Ramos (cell line): ENCODE results near the gene ABCB8.
"Not testable (repeated sequence)": the region's sequence is repeated elsewhere in the genome, so short reads cannot be mapped to it uniquely, and the experiment has no call there.

Experiments used
- in situ Hi-C: fragments of 300-500 bp; cut with MboI; formaldehyde crosslinking; loops from one replicate; pipeline ENCODE4 v1.14.3; 2022; ENCODE audit warnings: low sequenced_read_pairs; ENCODE audit not compliant: unreplicated experiment

The ABCB8 gene

DNA sequence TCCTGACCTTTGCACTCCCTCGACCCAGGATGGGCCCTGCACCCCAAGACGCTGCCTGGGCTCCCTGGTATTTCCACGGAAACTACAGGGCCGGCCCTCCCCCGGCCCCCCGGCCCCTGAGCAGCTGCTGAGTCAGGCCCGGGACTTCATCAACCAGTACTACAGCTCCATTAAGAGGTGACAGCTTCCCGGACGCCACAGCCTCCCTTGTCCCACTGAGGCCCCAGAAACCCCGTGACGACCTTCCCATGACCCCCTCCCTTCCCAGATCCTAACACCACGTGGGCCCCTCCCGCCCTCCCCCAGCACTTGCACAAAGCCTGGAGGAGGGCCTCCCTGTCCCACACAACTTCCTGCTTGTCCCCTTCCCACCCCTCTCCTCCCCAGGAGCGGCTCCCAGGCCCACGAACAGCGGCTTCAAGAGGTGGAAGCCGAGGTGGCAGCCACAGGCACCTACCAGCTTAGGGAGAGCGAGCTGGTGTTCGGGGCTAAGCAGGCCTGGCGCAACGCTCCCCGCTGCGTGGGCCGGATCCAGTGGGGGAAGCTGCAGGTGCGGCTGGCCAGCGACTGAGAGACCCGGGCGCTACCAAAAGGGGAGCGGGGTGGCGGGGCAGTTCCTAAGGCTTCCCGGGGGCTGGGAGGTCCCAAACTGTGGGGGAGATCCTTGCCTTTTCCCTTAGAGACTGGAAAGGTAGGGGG lies 31.7 kb upstream of the ABCB8 start:
- in situ Hi-C loops, result loop anchor here (25.0 kb wide), 1 partner anchor 559 kb away; no protein-coding TSS in a partner anchor

DNA sequence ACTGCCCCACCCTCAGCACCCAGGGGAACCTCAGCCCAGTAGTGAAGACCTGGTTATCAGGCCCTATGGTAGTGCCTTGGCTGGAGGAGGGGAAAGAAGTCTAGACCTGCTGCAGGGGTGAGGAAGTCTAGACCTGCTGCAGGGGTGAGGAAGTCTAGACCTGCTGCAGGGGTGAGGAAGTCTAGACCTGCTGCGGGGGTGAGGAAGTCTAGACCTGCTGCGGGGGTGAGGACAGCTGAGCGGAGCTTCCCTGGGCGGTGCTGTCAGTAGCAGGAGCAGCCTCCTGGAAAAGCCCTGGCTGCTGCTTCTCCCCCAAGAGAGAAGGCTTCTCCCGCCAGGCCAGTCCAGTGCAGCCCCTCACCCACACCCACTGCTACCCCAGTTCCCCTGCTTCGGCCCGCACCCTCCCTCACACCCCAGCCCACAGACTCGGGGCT lies 31.2 kb upstream of the ABCB8 start:
- in situ Hi-C loops, result loop anchor here (25.0 kb wide), 1 partner anchor 560 kb away; no protein-coding TSS in a partner anchor

DNA sequence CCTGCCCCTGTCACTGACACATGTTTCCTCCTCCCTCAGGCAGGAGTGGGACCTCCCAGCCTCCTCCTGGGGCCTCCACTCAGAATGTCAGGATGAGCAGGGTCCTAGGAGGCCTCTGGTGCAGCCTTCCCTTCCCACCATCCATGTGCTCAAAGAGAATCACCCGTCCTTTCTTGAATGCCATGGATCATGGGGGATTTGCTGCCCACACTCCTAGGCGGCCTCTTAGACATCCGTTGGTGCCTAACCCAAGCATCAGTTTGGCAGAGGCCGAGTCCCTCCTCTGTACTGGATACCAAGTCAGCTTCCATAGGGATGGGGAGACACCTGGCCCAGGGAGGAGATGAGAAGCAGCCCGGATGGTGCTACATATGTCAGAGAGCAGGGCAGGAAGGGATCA lies 30.4 kb upstream of the ABCB8 start:
- in situ Hi-C loops, result loop anchor here (25.0 kb wide), 1 partner anchor 561 kb away; no protein-coding TSS in a partner anchor

DNA sequence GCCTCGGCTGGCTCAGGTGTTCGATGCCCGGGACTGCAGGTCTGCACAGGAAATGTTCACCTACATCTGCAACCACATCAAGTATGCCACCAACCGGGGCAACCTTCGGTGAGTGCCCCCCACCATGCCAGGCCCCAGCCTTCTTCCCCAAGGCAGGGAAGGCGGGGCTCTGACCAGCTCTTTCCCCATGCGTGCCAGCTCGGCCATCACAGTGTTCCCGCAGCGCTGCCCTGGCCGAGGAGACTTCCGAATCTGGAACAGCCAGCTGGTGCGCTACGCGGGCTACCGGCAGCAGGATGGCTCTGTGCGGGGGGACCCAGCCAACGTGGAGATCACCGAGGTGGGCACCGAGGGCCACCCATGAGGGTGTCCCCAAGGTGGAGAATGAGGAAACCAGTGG lies 29.9 kb upstream of the ABCB8 start:
- in situ Hi-C loops, result loop anchor here (25.0 kb wide), 1 partner anchor 561 kb away; no protein-coding TSS in a partner anchor

DNA sequence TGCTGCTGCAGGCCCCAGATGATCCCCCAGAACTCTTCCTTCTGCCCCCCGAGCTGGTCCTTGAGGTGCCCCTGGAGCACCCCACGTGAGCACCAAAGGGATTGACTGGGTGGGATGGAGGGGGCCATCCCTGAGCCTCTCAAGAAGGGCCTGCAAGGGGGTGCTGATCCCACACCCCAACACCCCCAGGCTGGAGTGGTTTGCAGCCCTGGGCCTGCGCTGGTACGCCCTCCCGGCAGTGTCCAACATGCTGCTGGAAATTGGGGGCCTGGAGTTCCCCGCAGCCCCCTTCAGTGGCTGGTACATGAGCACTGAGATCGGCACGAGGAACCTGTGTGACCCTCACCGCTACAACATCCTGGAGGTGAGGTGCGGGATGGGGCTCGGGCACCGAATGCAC lies 29.2 kb upstream of the ABCB8 start:
- in situ Hi-C loops, result loop anchor here (25.0 kb wide), 1 partner anchor 562 kb away; no protein-coding TSS in a partner anchor

GRCh38 chr7:150999497-151000230 lies 28.6 kb upstream of the ABCB8 start:
- in situ Hi-C loops, result loop anchor here (25.0 kb wide), 1 partner anchor 562 kb away; no protein-coding TSS in a partner anchor

- in situ Hi-C loops, result no loop called here
Observed at GRCh38 chr7:151000897-151001495, 27.3 kb upstream of the ABCB8 start.

- in situ Hi-C loops, result no loop called here
Observed at GRCh38 chr7:151001546-151001945, 26.7 kb upstream of the ABCB8 start.

DNA sequence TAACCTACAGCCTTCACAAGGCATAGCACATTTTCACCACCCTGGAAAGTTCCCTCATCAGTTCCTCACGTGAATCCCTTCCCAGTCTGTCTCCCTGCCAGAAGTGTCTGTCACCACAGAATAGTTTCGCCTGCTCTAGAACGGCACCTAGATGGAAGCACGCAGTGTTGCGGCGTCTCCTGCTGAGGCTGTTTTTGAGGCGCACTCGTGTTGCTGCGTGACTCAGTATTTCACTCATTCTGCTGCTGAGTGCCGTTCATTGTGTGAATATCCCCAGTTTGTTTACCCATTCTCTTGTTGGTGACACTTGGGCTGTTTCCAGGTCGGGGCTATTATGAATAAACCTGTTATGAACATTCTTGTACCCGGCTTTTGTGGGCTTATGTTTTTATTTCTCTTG lies 24.7 kb upstream of the ABCB8 start:
- in situ Hi-C loops, result no loop called here

DNA sequence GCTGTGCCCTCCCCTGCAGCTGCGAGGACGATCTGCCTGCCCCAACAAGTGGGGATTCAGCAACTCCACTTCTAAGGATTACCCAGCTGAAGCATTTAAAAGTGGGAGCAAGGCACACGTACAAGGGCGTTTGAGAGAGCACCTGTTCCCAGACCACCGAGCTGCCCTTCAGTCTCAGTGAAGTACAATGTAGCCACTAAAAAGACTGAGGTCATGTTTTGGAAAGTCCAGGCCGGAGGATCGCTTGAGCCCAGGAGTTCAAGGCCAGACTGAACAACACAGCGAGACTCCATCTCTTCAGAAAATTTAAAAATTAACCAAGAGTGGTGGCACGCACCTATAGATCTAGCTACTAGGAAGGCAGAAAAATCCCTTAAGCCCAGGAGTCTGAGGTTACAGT lies 22.7 kb upstream of the ABCB8 start:
- in situ Hi-C loops, result no loop called here

- in situ Hi-C loops, result no loop called here
Observed at GRCh38 chr7:151006590-151007300, 21.5 kb upstream of the ABCB8 start.

DNA sequence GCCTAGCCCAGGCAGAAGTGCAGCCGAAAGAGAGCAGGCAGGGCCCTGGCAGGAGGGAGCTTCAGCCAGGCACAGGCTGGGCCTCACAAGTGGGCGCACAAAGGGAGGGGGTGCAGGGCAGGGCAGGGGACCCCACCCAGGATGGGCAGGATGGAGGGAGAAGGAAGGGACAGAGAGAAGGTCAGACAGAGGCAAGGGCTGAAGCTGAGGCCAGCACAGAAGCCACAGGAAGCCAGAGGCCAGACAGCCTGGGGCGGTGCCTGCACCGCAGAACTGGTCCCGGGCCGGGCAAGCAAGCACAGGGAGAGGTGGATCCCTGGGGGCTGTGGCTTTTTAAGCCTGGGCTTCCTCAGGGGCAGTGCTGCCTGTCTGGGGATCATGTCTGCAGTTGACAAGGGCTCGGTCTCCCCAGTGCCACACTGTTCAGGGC lies 20.8 kb upstream of the ABCB8 start:
- in situ Hi-C loops, result no loop called here

DNA sequence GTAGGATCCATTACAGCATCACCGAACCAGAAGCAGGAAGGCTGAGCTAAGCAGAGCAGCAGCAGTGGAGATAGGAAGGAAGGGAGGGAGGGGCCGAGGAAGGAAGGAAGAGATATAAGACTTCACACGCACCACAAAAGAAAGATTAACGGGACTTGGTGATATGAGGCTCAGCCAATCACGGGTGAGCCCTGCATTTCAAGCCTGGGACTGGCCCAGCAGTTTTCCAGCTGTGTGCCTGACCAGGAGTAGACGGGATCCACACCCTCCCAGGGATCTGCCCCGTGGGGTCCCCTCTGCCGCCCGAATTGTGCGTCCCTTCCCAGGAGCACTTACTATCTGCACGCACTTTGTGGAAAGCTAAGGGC lies 20.1 kb upstream of the ABCB8 start:
- in situ Hi-C loops, result no loop called here

- in situ Hi-C loops, result no loop called here
Observed at GRCh38 chr7:151008511-151009323, 19.5 kb upstream of the ABCB8 start.

GRCh38 chr7:151009327-151010036 lies 18.8 kb upstream of the ABCB8 start:
- in situ Hi-C loops, result no loop called here

DNA sequence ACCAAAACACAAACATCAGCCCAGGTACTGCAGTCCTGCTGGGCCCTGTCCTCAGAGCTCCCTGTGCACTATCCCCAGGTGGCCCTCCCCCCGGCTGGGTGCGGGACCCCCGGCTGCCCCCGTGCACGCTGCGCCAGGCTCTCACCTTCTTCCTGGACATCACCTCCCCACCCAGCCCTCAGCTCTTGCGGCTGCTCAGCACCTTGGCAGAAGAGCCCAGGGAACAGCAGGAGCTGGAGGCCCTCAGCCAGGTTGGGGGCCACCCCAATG lies 18.3 kb upstream of the ABCB8 start:
- in situ Hi-C loops, result no loop called here

- in situ Hi-C loops, result no loop called here
Observed at GRCh38 chr7:151010307-151011096, 17.7 kb upstream of the ABCB8 start.

DNA sequence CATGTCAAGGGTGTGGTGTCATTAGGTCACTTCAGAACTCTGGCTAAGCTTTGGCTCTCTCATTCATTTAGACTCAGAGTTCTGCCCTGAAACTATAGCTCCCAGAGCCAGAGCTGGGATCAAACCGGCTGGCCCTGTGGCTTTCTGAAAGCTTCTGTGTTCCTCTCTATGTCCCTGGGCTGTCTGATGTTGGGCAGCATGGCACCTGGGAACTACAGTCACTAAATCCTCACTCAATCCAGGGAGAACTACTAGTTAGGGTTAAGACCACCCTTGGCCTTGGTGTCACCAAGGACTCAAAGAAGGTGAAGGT lies 17.2 kb upstream of the ABCB8 start:
- in situ Hi-C loops, result no loop called here

- in situ Hi-C loops, result not testable (repeated sequence)
Observed at GRCh38 chr7:151011616-151012015, 16.6 kb upstream of the ABCB8 start.
